ENCODE results near the gene PYDC1. TPM values are rescaled to one million over a fixed set of nuclear protein-coding genes. Genes with fewer than 3 reads are reported as not detected.

PYDC1 gene
- total RNA-seq, 1 donor = not detected

DNA sequence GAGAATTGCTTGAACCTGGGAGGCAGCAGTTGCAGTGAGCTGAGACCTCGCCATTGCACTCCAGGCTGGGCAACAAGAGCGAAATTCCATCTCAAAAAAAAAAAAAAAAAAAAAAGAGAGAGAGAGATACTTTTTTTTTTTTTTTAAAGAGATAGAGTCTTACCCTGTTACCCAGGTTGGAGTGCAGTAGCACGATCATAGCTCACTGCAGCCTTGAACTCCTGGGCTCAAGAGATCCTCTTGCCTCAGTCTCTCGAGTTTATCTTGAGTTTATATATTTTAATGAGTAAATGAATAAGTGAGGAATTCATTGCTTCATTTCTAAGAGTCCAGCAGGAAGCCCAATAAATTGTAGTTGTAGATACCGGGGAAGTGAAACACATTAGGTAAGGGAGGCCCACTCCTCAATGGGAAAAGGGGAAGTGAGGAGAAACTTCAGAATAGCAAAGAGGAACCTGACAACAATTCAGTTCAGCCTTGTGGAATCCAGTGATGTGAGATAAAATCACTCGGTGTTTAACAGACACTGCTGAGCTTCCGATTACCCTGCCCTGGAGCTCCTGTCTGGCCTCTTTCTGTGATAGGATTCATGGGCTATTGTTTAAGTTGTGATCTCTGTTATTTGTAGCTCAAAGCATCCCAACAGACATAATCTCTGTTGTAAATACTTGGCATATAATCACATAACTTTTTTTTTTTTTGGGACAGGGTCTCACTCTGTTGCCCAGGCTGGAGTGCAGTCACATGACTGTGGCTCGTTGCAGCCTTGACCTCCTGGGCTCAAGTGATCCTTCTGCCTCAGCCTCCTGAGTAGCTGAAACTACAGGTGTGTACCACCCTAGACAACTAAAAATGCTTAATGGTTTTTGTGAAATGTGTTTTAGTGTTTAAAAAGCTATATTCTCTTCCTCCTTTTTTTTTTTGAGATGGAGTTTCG is 27.1 kb upstream of the PYDC1 start:
- Histone ChIP-seq H3K79me2 (ENCODE audit: insufficient read depth, low read length) (no peaks in the 10 kb centered on the region), H4K20me1 (ENCODE audit: insufficient read depth, low read length) (no peaks in the 10 kb centered on the region), H3K4me1 (ENCODE audit: insufficient read depth, low read length) (no peaks in the 10 kb centered on the region), H3K4me3 (ENCODE audit: insufficient read depth, low read length) (no peak overlapping the region), H2AFZ (ENCODE audit: low read length) (no peak overlapping the region), H3K9me3 (ENCODE audit: low read depth, low read length) (no peaks in the 10 kb centered on the region), H3K4me2 (ENCODE audit: insufficient read depth, low read length) (no peak overlapping the region), H3K36me3 (ENCODE audit: insufficient read depth, low read length) (no peaks in the 10 kb centered on the region), H3K27me3 (ENCODE audit: insufficient read depth, low read length) (peaks cover 10% of the 10 kb centered on the region), H3K27ac (ENCODE audit: low read depth, low read length) (no peak overlapping the region)
- TF ChIP-seq, protein P1, sequence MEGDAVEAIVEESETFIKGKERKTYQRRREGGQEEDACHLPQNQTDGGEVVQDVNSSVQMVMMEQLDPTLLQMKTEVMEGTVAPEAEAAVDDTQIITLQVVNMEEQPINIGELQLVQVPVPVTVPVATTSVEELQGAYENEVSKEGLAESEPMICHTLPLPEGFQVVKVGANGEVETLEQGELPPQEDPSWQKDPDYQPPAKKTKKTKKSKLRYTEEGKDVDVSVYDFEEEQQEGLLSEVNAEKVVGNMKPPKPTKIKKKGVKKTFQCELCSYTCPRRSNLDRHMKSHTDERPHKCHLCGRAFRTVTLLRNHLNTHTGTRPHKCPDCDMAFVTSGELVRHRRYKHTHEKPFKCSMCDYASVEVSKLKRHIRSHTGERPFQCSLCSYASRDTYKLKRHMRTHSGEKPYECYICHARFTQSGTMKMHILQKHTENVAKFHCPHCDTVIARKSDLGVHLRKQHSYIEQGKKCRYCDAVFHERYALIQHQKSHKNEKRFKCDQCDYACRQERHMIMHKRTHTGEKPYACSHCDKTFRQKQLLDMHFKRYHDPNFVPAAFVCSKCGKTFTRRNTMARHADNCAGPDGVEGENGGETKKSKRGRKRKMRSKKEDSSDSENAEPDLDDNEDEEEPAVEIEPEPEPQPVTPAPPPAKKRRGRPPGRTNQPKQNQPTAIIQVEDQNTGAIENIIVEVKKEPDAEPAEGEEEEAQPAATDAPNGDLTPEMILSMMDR (IDR thresholded peaks at IDR 0.05; ENCODE audit: extremely low read depth, low read depth, low read length) = no peak
- no peak for DNase-seq (ENCODE audit: insufficient read length, low spot score, missing footprints)

GRCh38 chr16:31242206-31242605 is 25.3 kb upstream of the PYDC1 start:
- Histone ChIP-seq H3K4me2 (ENCODE audit: insufficient read depth, low read length) (no peak overlapping the region), H3K4me1 (ENCODE audit: insufficient read depth, low read length) (no peaks in the 10 kb centered on the region), H3K36me3 (ENCODE audit: insufficient read depth, low read length) (no peaks in the 10 kb centered on the region), H2AFZ (ENCODE audit: low read length) (no peak overlapping the region), H3K4me3 (ENCODE audit: insufficient read depth, low read length) (no peak overlapping the region), H4K20me1 (ENCODE audit: insufficient read depth, low read length) (no peaks in the 10 kb centered on the region), H3K9me3 (ENCODE audit: low read depth, low read length) (no peaks in the 10 kb centered on the region), H3K27me3 (ENCODE audit: insufficient read depth, low read length) (peaks cover 10% of the 10 kb centered on the region), H3K79me2 (ENCODE audit: insufficient read depth, low read length) (no peaks in the 10 kb centered on the region), H3K27ac (ENCODE audit: low read depth, low read length) (no peak overlapping the region)
- TF ChIP-seq, protein P1 (IDR thresholded peaks at IDR 0.05; ENCODE audit: extremely low read depth, low read depth, low read length) = no peak
- no peak for DNase-seq (ENCODE audit: insufficient read length, low spot score, missing footprints)

DNA sequence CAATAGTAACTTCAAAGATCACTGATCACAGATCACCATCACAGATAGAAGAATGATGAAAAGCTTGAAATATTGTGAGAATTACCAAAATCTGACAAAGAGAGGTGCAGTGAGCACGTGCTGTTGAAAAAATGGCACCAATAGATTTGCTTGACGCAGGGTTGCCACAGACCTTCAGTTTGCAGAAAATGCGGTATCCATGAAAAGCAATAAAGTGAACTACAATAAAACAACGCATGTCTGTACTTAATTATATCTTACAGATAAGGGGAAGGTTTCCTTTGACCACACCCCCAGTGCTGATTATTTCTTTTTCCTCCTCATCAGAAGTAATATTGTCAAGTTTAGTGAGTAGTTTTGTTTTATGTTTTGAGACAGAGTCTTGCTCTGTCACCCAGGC is 21.1 kb upstream of the PYDC1 start:
- no peak overlapping the region for H3K27ac ChIP-seq (ENCODE audit: low read depth, low read length)

DNA sequence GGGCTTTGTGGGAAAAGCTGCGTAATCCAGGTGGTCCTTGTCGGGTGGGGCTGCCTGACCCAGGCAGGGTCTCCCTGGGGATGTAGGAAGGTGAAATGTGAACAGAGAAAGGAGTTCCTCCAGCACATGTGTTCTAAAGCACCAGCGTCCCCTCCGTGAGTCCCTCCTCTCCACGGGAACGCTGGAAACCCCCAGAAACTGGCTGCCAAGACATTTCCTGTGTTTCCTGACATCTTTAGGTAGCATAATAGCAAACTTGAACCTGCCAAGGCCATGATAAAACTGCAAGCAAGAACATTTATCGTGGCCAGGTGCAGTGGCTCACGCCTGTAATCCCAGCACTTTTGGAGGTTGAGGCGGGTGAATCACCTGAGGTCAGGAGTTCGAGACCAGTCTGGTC is 12.6 kb upstream of the PYDC1 start:
- H3K79me2 ChIP-seq (ENCODE audit: insufficient read depth, low read length) = no peaks in the 10 kb centered on the region
- no peaks in the 10 kb centered on the region for H3K36me3 ChIP-seq (ENCODE audit: insufficient read depth, low read length)
- H3K4me1 ChIP-seq (ENCODE audit: insufficient read depth, low read length) = no peaks in the 10 kb centered on the region
- DNase-seq (ENCODE audit: insufficient read length, low spot score, missing footprints) = peak; percentile 48
- H3K27ac ChIP-seq (ENCODE audit: low read depth, low read length) = no peak overlapping the region
- H3K4me3 ChIP-seq (ENCODE audit: insufficient read depth, low read length) = no peak overlapping the region
- H3K27me3 ChIP-seq (ENCODE audit: insufficient read depth, low read length) = no peaks in the 10 kb centered on the region
- no peaks in the 10 kb centered on the region for H4K20me1 ChIP-seq (ENCODE audit: insufficient read depth, low read length)
- TF ChIP-seq, protein P1 (IDR thresholded peaks at IDR 0.05; ENCODE audit: extremely low read depth, low read depth, low read length) = no peak
- peak overlapping the region; percentile 68 for H2AFZ ChIP-seq (ENCODE audit: low read length)
- H3K9me3 ChIP-seq (ENCODE audit: low read depth, low read length) = no peaks in the 10 kb centered on the region
- H3K4me2 ChIP-seq (ENCODE audit: insufficient read depth, low read length) = no peak overlapping the region

More for the DNA sequence above, 21.1 kb upstream of the PYDC1 start:
- H3K27me3 ChIP-seq (ENCODE audit: insufficient read depth, low read length) = no peaks in the 10 kb centered on the region
- TF ChIP-seq, protein P1 (IDR thresholded peaks at IDR 0.05; ENCODE audit: extremely low read depth, low read depth, low read length) = no peak
- no peaks in the 10 kb centered on the region for H3K4me1 ChIP-seq (ENCODE audit: insufficient read depth, low read length)
- no peaks in the 10 kb centered on the region for H3K36me3 ChIP-seq (ENCODE audit: insufficient read depth, low read length)
- no peak overlapping the region for H3K4me3 ChIP-seq (ENCODE audit: insufficient read depth, low read length)
- no peaks in the 10 kb centered on the region for H3K9me3 ChIP-seq (ENCODE audit: low read depth, low read length)
- no peak overlapping the region for H3K4me2 ChIP-seq (ENCODE audit: insufficient read depth, low read length)
- H2AFZ ChIP-seq (ENCODE audit: low read length) = no peak overlapping the region
- H4K20me1 ChIP-seq (ENCODE audit: insufficient read depth, low read length) = no peaks in the 10 kb centered on the region
- DNase-seq (ENCODE audit: insufficient read length, low spot score, missing footprints) = no peak
- H3K79me2 ChIP-seq (ENCODE audit: insufficient read depth, low read length) = no peaks in the 10 kb centered on the region

Data from osteoblast (primary cell).